Esophagus muscularis mucosa (tissue), 4 donors: ENCODE results near the gene MED13L.

Source experiments
- EP300 ChIP-seq: sonication (generic); formaldehyde crosslinking; IDR thresholded peaks from one replicate; pipeline ENCODE4 v1.6.1; 2017; ENCODE audit warnings: antibody characterized with exemption
- POLR2A ChIP-seq: fragments of 450-650 bp; IDR thresholded peaks from one replicate; pipeline ENCODE4 v1.6.1; 2017; ENCODE audit warnings: antibody characterized with exemption, moderate library complexity, mild to moderate bottlenecking, low read depth
- POLR2AphosphoS5 ChIP-seq, 2 donors: sonication (generic); formaldehyde crosslinking; IDR thresholded peaks; one replicate each; pipeline ENCODE4 v1.6.1; 2017; ENCODE audit warnings: antibody characterized with exemption in 2 of 2
- TF ChIP-seq, protein P1 (sequence below), 3 experiments: fragments of 200-600 bp in 2 of 3; fragments of 450-650 bp in 1 of 3; sonication (generic) in 2 of 3; IDR thresholded peaks; one replicate each; pipeline ENCODE4 v1.5.1; 2017 to 2019; ENCODE audit warnings: antibody characterized with exemption in 3 of 3, mild to moderate bottlenecking in 2 of 3, moderate library complexity in 1 of 3

DNA sequence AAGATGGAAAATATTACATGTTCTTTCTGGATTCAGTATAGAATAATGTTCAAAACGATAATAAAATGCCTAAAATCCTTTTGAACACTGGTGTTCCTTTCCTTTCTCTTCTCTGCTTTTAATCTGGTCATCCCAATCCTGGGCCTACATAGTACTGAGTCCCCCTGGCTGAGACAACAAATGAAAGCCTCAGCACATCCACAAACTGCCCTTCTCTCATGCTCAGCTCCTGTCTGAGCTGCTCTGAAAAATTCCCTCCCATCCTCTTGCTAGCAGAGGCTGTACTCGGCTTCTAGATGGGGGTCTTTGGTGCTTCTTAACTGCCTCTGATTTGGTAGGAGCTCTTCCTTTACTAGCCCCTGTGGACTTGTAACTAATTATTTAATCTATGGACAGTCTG is 232.3 kb downstream of the MED13L start:
- TF ChIP-seq, protein P1, sequence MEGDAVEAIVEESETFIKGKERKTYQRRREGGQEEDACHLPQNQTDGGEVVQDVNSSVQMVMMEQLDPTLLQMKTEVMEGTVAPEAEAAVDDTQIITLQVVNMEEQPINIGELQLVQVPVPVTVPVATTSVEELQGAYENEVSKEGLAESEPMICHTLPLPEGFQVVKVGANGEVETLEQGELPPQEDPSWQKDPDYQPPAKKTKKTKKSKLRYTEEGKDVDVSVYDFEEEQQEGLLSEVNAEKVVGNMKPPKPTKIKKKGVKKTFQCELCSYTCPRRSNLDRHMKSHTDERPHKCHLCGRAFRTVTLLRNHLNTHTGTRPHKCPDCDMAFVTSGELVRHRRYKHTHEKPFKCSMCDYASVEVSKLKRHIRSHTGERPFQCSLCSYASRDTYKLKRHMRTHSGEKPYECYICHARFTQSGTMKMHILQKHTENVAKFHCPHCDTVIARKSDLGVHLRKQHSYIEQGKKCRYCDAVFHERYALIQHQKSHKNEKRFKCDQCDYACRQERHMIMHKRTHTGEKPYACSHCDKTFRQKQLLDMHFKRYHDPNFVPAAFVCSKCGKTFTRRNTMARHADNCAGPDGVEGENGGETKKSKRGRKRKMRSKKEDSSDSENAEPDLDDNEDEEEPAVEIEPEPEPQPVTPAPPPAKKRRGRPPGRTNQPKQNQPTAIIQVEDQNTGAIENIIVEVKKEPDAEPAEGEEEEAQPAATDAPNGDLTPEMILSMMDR (IDR thresholded peaks at IDR 0.05): no peak
- TF ChIP-seq POLR2AphosphoS5 (IDR thresholded peaks at IDR 0.05) (no peak), EP300 (no peak), POLR2A (no peak)
